Breast epithelium (tissue), 3 donors: ENCODE measurements around the gene ZNF211.

ENCODE experiments used
- POLR2A ChIP-seq: fragments of 450-650 bp; IDR thresholded peaks from one replicate; pipeline ENCODE4 v1.6.1; 2016; ENCODE audit warnings: antibody characterized with exemption, mild to moderate bottlenecking, moderate library complexity
- TF ChIP-seq, protein P1 (sequence below), 3 donors: fragments of 450-650 bp; IDR thresholded peaks; one replicate each; pipeline ENCODE4 v1.5.1; 2016 to 2017; ENCODE audit warnings: antibody characterized with exemption in 3 of 3, mild to moderate bottlenecking in 3 of 3, moderate library complexity in 3 of 3

DNA sequence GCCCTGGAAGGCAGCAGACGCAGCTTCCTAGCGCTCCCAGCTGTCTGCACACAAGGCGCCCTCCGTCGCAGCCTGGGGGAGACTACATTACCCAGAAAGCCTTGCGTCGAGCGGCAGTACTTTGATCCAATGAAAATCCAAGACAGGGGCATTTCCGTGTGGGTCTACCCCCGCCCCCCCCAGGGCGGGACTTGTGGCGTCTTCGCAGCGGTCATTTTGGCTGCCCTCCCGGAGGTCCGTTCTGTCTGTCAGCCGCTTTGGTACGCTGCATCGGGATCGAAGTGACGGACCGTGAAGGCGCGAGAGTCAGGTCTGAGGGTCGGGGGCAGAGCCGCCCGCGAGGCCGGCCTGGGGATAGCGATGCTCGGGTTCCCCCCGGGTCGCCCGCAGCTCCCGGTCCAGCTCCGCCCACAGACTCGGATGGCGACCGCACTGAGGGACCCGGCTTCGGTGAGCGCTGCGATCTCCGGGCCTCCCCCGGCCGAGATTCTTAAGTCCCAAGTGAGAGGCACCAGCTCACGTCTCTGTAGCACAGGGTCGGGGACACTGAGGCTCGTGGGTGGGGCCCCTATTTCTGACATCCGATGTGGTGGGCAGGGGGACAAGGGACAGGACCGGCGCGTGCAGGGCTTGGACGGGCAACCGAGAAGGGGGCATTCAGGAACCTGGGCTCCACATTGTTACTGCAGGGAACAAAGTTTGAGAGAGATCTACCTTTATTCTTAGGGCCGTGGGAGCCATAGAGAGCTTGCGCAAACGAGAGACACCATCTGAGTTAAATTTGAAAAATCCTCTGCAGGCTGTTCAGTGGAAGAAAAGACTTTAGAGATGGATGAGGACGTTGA is at the start of gene ZNF211:
- TF ChIP-seq, protein P1, sequence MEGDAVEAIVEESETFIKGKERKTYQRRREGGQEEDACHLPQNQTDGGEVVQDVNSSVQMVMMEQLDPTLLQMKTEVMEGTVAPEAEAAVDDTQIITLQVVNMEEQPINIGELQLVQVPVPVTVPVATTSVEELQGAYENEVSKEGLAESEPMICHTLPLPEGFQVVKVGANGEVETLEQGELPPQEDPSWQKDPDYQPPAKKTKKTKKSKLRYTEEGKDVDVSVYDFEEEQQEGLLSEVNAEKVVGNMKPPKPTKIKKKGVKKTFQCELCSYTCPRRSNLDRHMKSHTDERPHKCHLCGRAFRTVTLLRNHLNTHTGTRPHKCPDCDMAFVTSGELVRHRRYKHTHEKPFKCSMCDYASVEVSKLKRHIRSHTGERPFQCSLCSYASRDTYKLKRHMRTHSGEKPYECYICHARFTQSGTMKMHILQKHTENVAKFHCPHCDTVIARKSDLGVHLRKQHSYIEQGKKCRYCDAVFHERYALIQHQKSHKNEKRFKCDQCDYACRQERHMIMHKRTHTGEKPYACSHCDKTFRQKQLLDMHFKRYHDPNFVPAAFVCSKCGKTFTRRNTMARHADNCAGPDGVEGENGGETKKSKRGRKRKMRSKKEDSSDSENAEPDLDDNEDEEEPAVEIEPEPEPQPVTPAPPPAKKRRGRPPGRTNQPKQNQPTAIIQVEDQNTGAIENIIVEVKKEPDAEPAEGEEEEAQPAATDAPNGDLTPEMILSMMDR (IDR thresholded peaks at IDR 0.05) = no peak
- TF ChIP-seq POLR2A = peak; percentile 38
